HCT116 (cell line): ENCODE data around the gene HAPLN2. TPM values are rescaled to one million over a fixed set of nuclear protein-coding genes. Genes with fewer than 3 reads are reported as not detected.
A peak's percentile ranks its signal among the peaks of the same experiment; 100 is the strongest.

ENCODE experiments used
- ATAC-seq: fragments of 200-7000 bp; cut with Tn5 transposase; 2 replicates; pipeline ENCODE4 v1.9.1; 2020; ENCODE audit warnings: mild to moderate bottlenecking, moderate library complexity
- BruUV-seq: library from RNA; stranded (reverse); fragments of 400-500 nt; replicated peaks from 2 replicates; lab custom pipeline; 2021; lab: Mats Ljungman, UMichigan
- CTCF ChIA-PET: fragments of 300-600 bp; sonication (Branson Sonifier 250); formaldehyde crosslinking; loops from one replicate; lab custom pipeline; 2021; ENCODE audit warnings: antibody characterized with exemption; lab: Charles Lee
- POLR2A ChIA-PET: fragments of 300-600, 350-600 bp; sonication (Branson Sonifier 250); formaldehyde crosslinking; loops from one replicate; lab custom pipeline; 2021; ENCODE audit warnings: antibody characterized with exemption; lab: Charles Lee
- RAD21 ChIA-PET, 2 experiments: fragments of 300-600 bp; sonication (Branson Sonifier 250); formaldehyde crosslinking; loops; one replicate each; lab custom pipeline; 2023; ENCODE audit warnings: low total read pairs in 2 of 2; ENCODE audit not compliant: uncharacterized antibody in 2 of 2, unreplicated experiment in 2 of 2, low non-redundant PET in 1 of 2; lab: Charles Lee
- DNase-seq: peaks from one replicate; pipeline ENCODE4 v3.0.0-alpha.2; 2010; ENCODE audit warnings: low read depth, low spot score
- H2AFZ ChIP-seq: fragments of 200-600 bp; shearing (Covaris generic), sonication (generic); 2 replicates; pipeline ENCODE4 v1.6.1; 2017; ENCODE audit warnings: low read depth, mixed run types, mixed read lengths, antibody characterized with exemption, low read length; ENCODE audit not compliant: poor library complexity, severe bottlenecking
- H3K27ac ChIP-seq: 2 replicates; pipeline ENCODE4 v1.5.1; 2012; ENCODE audit warnings: low read depth, low read length
- H3K27me3 ChIP-seq: fragments of 200-600 bp; sonication (generic); 2 replicates; pipeline ENCODE4 v1.6.1; 2016; ENCODE audit warnings: mixed run types, low read length, mixed read lengths; ENCODE audit not compliant: insufficient read depth
- H3K36me3 ChIP-seq, 2 experiments: fragments of 200-500 bp in 1 of 2; fragments of 200-600 bp in 1 of 2; sonication (Bioruptor generic) in 1 of 2; sonication (generic) in 1 of 2; 2 replicates each; pipeline versions ENCODE4 v1.5.1 to v1.6.1; 2014 to 2016; ENCODE audit warnings: low read length in 2 of 2, inconsistent platforms in 1 of 2, mixed read lengths in 1 of 2, mixed run types in 1 of 2; ENCODE audit not compliant: insufficient read depth in 2 of 2, control insufficient read depth in 1 of 2
- H3K4me1 ChIP-seq, 2 experiments: fragments of 200-600 bp in 1 of 2; sonication (generic) in 1 of 2; 2 replicates each; pipeline versions ENCODE4 v1.5.1 to v1.6.1; 2012 to 2017; ENCODE audit warnings: low read length in 2 of 2, inconsistent platforms in 1 of 2, mild to moderate bottlenecking in 1 of 2, mixed read lengths in 1 of 2, mixed run types in 1 of 2, moderate library complexity in 1 of 2; ENCODE audit not compliant: insufficient read depth in 2 of 2, control insufficient read depth in 1 of 2
- H3K4me2 ChIP-seq: fragments of 200-600 bp; sonication (generic); 2 replicates; pipeline ENCODE4 v1.6.1; 2017; ENCODE audit warnings: mixed run types, low read length, mixed read lengths
- H3K4me3 ChIP-seq, 2 experiments: fragments of 200-600 bp in 1 of 2; sonication (generic) in 1 of 2; replicated peaks in 1 of 2; 2 replicates each; pipeline ENCODE4 v1.5.1; 2011 to 2016; ENCODE audit warnings: low read length in 2 of 2, control low read depth in 1 of 2, low read depth in 1 of 2, mild to moderate bottlenecking in 1 of 2, mixed read lengths in 1 of 2, mixed run types in 1 of 2
- H3K79me2 ChIP-seq: fragments of 200-600 bp; sonication (generic); 2 replicates; pipeline ENCODE4 v1.6.1; 2017; ENCODE audit warnings: mild to moderate bottlenecking, mixed run types, low read length, moderate library complexity, mixed read lengths; ENCODE audit not compliant: insufficient read depth
- H3K9ac ChIP-seq: fragments of 200-600 bp; sonication (generic); 2 replicates; pipeline ENCODE4 v1.6.1; 2016; ENCODE audit warnings: low read length, mixed read lengths
- H3K9me2 ChIP-seq: fragments of 200-600 bp; sonication (generic), shearing (Covaris generic); 2 replicates; pipeline ENCODE4 v1.6.1; 2017; ENCODE audit warnings: mixed run types, mild to moderate bottlenecking, moderate library complexity; ENCODE audit not compliant: insufficient read depth
- H3K9me3 ChIP-seq, 2 experiments: fragments of 200-500 bp in 1 of 2; fragments of 200-600 bp in 1 of 2; sonication (Bioruptor generic) in 1 of 2; sonication (generic) in 1 of 2; 2 replicates each; pipeline ENCODE4 v1.6.1; 2014 to 2017; ENCODE audit warnings: low read length in 2 of 2, mixed read lengths in 2 of 2, inconsistent platforms in 1 of 2, low read depth in 1 of 2, mild to moderate bottlenecking in 1 of 2, mixed run types in 1 of 2, moderate library complexity in 1 of 2; ENCODE audit not compliant: control insufficient read depth in 1 of 2, insufficient read depth in 1 of 2
- H4K20me1 ChIP-seq: fragments of 200-600 bp; sonication (generic), shearing (Covaris generic); 2 replicates; pipeline ENCODE4 v1.6.1; 2017; ENCODE audit warnings: mixed run types, mild to moderate bottlenecking, moderate library complexity; ENCODE audit not compliant: insufficient read depth
- ATF3 ChIP-seq: IDR thresholded peaks from 2 replicates; pipeline ENCODE4 v1.6.1; 2012
- CBX3 ChIP-seq: IDR thresholded peaks from 2 replicates; pipeline ENCODE4 v1.6.1; 2012; ENCODE audit warnings: low read depth
- EGR1 ChIP-seq: IDR thresholded peaks from 2 replicates; pipeline ENCODE4 v1.6.1; 2012; ENCODE audit warnings: low read depth
- ELF1 ChIP-seq: IDR thresholded peaks from 2 replicates; pipeline ENCODE4 v1.6.1; 2012; ENCODE audit warnings: low read depth, borderline replicate concordance
- EZH2 ChIP-seq: fragments of 200-600 bp; sonication (generic); IDR thresholded peaks from 2 replicates; pipeline ENCODE4 v1.6.1; 2017; ENCODE audit warnings: antibody characterized with exemption, mixed run types
- EZH2phosphoT487 ChIP-seq: fragments of 200-600 bp; IDR thresholded peaks from 2 replicates; pipeline ENCODE4 v1.6.1; 2018; ENCODE audit warnings: antibody characterized with exemption, borderline replicate concordance
- JUND ChIP-seq: IDR thresholded peaks from 2 replicates; pipeline ENCODE4 v1.6.1; 2012
- POLR2A ChIP-seq: IDR thresholded peaks from 2 replicates; pipeline ENCODE4 v1.7.0; 2011; ENCODE audit warnings: borderline replicate concordance; ENCODE audit not compliant: insufficient read depth, insufficient read length; ENCODE audit errors: extremely low read depth
- POLR2AphosphoS5 ChIP-seq: IDR thresholded peaks from 2 replicates; pipeline ENCODE4 v1.6.1; 2011; ENCODE audit warnings: mild to moderate bottlenecking, low read depth, low read length, moderate library complexity
- RAD21 ChIP-seq: IDR thresholded peaks from 2 replicates; pipeline ENCODE4 v1.6.1; 2012; ENCODE audit warnings: low read depth, mild to moderate bottlenecking
- REST ChIP-seq: IDR thresholded peaks from 2 replicates; pipeline ENCODE4 v1.6.1; 2012; ENCODE audit warnings: low read depth
- SP1 ChIP-seq: IDR thresholded peaks from 2 replicates; pipeline ENCODE4 v1.6.1; 2012; ENCODE audit warnings: low read depth
- TCF7L2 ChIP-seq: IDR thresholded peaks from 2 replicates; pipeline ENCODE4 v1.7.0; 2011; ENCODE audit warnings: borderline replicate concordance, inconsistent platforms; ENCODE audit not compliant: insufficient read depth, insufficient read length; ENCODE audit errors: extremely low read depth
- YY1 ChIP-seq: IDR thresholded peaks from 2 replicates; pipeline ENCODE4 v1.6.1; 2011; ENCODE audit warnings: low read length, low read depth, moderate library complexity, mild to moderate bottlenecking; ENCODE audit not compliant: insufficient replicate concordance; ENCODE audit errors: extremely low read depth
- ZFX ChIP-seq: fragments of 450-650 bp; IDR thresholded peaks from 2 replicates; pipeline ENCODE4 v1.6.1; 2017
- intact Hi-C: fragments of 100-400 bp; cut with micrococcal nuclease; formaldehyde crosslinking; loops from 2 replicates; pipeline ENCODE4 v1.10.0; 2022
- total RNA-seq: library from RNA; stranded (reverse); gene quantifications from one replicate; pipeline ENCODE4 v1.2.1, GENCODE V29; 2021; ENCODE audit not compliant: unreplicated experiment
- TF ChIP-seq, protein P1 (sequence below): IDR thresholded peaks from 2 replicates; pipeline ENCODE4 v1.6.1; 2011; ENCODE audit warnings: mild to moderate bottlenecking, low read length, moderate library complexity; ENCODE audit not compliant: insufficient replicate concordance; ENCODE audit errors: extremely low read depth
- TF ChIP-seq, protein P2 (sequence below), 3 experiments: fragments of 200-600 bp in 1 of 3; sonication (generic) in 1 of 3; IDR thresholded peaks in 2 of 3; conservative IDR thresholded peaks in 1 of 3; 2 replicates each; pipeline ENCODE4 v1.5.1; 2012 to 2017; ENCODE audit warnings: low read depth in 2 of 3, low read length in 2 of 3, antibody characterized with exemption in 1 of 3, borderline replicate concordance in 1 of 3, control low read depth in 1 of 3, mild to moderate bottlenecking in 1 of 3, mixed read lengths in 1 of 3, mixed run types in 1 of 3, moderate library complexity in 1 of 3; ENCODE audit not compliant: insufficient read depth in 1 of 3

Gene HAPLN2
- total RNA-seq, 1 experiment from 2014 or later: 0.54 TPM

DNA sequence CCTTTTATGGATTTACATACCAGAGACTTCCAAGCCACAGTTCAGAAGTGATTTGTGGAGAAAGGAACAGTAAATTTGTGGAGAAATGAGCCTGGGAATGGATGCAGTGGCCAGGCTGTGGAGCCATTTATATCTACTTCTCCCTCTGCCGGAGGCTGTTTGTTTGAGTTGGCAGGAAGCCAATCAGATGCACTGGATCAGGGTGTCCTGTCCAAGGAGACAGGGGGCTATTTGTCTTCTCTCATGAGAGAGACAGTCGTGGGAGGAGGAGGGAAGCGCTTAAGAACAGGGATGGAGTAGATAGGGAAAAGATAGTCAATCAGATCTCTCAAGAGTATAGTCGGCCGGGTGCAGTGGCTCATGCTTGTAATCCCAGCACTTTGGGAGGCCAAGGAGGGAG is 2.8 kb upstream of the HAPLN2 start:
- Histone ChIP-seq H3K27me3 (no peaks in the 10 kb centered on the region), H3K9me2 (no peaks in the 10 kb centered on the region), H3K27ac (no peak overlapping the region), H3K36me3 (no peaks in the 10 kb centered on the region), H4K20me1 (no peaks in the 10 kb centered on the region), H3K9ac (no peak overlapping the region), H3K79me2 (no peaks in the 10 kb centered on the region), H3K4me1 (peaks cover 8 to 11% of the 10 kb centered on the region in 2 experiments), H3K9me3 (no peaks in the 10 kb centered on the region), H2AFZ (no peak overlapping the region), H3K4me2 (peak overlapping the region; percentile 18; the same call in 1 of the 2 replicates), H3K4me3 (no peak overlapping the region)
- ChIA-PET CTCF (interaction anchor here (1.1 to 1.6 kb wide), 2 partner anchors 8 to 30 kb away, joined by 3 to 4 read pairs; no protein-coding TSS in a partner anchor), RAD21 (interaction anchor here in 1 of 2 experiments (0.7 kb wide), 1 partner anchor 25 kb away, joined by 3 read pairs; the partner anchor contains the start of gene NAXE), POLR2A (no interaction called here)
- no TSS peak for BruUV-seq
- DNase-seq: no peak
- ATAC-seq: peak; percentile 37; the same call in 1 of the 2 replicates
- TF ChIP-seq POLR2A (no peak), TCF7L2 (no peak), EZH2phosphoT487 (no peak), EGR1 (no peak), REST (no peak), POLR2AphosphoS5 (no peak), YY1 (no peak), ELF1 (no peak), SP1 (no peak), JUND (no peak), ZFX (no peak), CBX3 (no peak), EZH2 (no peak), RAD21 (no peak), ATF3 (no peak)
- TF ChIP-seq, protein P1, sequence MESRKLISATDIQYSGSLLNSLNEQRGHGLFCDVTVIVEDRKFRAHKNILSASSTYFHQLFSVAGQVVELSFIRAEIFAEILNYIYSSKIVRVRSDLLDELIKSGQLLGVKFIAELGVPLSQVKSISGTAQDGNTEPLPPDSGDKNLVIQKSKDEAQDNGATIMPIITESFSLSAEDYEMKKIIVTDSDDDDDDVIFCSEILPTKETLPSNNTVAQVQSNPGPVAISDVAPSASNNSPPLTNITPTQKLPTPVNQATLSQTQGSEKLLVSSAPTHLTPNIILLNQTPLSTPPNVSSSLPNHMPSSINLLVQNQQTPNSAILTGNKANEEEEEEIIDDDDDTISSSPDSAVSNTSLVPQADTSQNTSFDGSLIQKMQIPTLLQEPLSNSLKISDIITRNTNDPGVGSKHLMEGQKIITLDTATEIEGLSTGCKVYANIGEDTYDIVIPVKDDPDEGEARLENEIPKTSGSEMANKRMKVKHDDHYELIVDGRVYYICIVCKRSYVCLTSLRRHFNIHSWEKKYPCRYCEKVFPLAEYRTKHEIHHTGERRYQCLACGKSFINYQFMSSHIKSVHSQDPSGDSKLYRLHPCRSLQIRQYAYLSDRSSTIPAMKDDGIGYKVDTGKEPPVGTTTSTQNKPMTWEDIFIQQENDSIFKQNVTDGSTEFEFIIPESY: no peak
- TF ChIP-seq, protein P2, sequence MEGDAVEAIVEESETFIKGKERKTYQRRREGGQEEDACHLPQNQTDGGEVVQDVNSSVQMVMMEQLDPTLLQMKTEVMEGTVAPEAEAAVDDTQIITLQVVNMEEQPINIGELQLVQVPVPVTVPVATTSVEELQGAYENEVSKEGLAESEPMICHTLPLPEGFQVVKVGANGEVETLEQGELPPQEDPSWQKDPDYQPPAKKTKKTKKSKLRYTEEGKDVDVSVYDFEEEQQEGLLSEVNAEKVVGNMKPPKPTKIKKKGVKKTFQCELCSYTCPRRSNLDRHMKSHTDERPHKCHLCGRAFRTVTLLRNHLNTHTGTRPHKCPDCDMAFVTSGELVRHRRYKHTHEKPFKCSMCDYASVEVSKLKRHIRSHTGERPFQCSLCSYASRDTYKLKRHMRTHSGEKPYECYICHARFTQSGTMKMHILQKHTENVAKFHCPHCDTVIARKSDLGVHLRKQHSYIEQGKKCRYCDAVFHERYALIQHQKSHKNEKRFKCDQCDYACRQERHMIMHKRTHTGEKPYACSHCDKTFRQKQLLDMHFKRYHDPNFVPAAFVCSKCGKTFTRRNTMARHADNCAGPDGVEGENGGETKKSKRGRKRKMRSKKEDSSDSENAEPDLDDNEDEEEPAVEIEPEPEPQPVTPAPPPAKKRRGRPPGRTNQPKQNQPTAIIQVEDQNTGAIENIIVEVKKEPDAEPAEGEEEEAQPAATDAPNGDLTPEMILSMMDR (IDR thresholded peaks at IDR 0.05 in 2 of 3, conservative IDR thresholded peaks at IDR 0.05 in 1 of 3; ENCODE audit: borderline replicate concordance in 1 of 3, insufficient read depth in 1 of 3, low read depth in 2 of 3, low read length in 2 of 3): no peak
- intact Hi-C loops: no loop called here
